ENCODE data around the gene HOTAIR.

GRCh38 chr12:53916788-53917655, 57.7 kb downstream of the HOTAIR start:
- TF ChIP-seq, protein P1, sequence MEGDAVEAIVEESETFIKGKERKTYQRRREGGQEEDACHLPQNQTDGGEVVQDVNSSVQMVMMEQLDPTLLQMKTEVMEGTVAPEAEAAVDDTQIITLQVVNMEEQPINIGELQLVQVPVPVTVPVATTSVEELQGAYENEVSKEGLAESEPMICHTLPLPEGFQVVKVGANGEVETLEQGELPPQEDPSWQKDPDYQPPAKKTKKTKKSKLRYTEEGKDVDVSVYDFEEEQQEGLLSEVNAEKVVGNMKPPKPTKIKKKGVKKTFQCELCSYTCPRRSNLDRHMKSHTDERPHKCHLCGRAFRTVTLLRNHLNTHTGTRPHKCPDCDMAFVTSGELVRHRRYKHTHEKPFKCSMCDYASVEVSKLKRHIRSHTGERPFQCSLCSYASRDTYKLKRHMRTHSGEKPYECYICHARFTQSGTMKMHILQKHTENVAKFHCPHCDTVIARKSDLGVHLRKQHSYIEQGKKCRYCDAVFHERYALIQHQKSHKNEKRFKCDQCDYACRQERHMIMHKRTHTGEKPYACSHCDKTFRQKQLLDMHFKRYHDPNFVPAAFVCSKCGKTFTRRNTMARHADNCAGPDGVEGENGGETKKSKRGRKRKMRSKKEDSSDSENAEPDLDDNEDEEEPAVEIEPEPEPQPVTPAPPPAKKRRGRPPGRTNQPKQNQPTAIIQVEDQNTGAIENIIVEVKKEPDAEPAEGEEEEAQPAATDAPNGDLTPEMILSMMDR (IDR thresholded peaks at IDR 0.05), result no peak
- no peak for TF ChIP-seq POLR2A (IDR thresholded peaks at IDR 0.05)

Measured in sigmoid colon (tissue), 3 donors.